K562 (cell line): ENCODE data around the gene ADK. TPM values are rescaled to one million over a fixed set of nuclear protein-coding genes. Genes with fewer than 3 reads are reported as not detected.

Source experiments
- ATAC-seq: fragments of 200-7000 bp; cut with Tn5 transposase; 3 replicates; pipeline ENCODE4 v1.9.1; 2020; ENCODE audit warnings: moderate library complexity
- BruUV-seq: library from RNA; stranded (reverse); fragments of 400-500 nt; replicated peaks from 2 replicates; lab custom pipeline; 2021; lab: Mats Ljungman, UMichigan
- CTCF ChIA-PET: fragments of 300-600 bp; formaldehyde crosslinking; extraction: SDS; loops from one replicate; lab custom pipeline; 2021; ENCODE audit warnings: low intra/inter-chr PET ratio; lab: Yijun Ruan, JAX
- POLR2A ChIA-PET: fragments of 300-600, 350-650 bp; sonication (Branson Sonifier 250); formaldehyde crosslinking; extraction: SDS; loops from one replicate; lab custom pipeline; 2021; ENCODE audit warnings: antibody characterized with exemption, inconsistent platforms; lab: Yijun Ruan, JAX
- DNase-seq, 4 experiments: peaks; one replicate each; pipeline versions ENCODE4 v3.0.0 to v3.0.0-alpha.2; 2011 to 2018; ENCODE audit warnings: low spot score in 3 of 4, mixed read lengths in 3 of 4; ENCODE audit errors: extremely low read depth in 1 of 4
- FAIRE-seq: peaks from 2 replicates; lab custom pipeline; 2011; peaks lifted over from hg19 to GRCh38; lab: Jason Lieb, UNC
- H2AFZ ChIP-seq: 2 replicates; pipeline ENCODE4 v1.6.0; 2011; ENCODE audit warnings: low read depth, low read length, control low read depth, inconsistent platforms
- H3K27ac ChIP-seq: fragments of 200-600 bp; 3 replicates; pipeline ENCODE4 v1.8.0; 2011; ENCODE audit warnings: low read depth, mild to moderate bottlenecking, control low read depth, inconsistent platforms, low read length, moderate library complexity, mixed read lengths; ENCODE audit errors: extremely low read depth
- H3K27me3 ChIP-seq, 2 experiments: fragments of 300-600 bp in 1 of 2; 2 replicates in 1 of 2; 3 replicates in 1 of 2; pipeline versions ENCODE4 v1.6.0 to v1.8.0; 2011; ENCODE audit warnings: inconsistent platforms in 2 of 2, low read length in 2 of 2, mild to moderate bottlenecking in 1 of 2, mixed read lengths in 1 of 2, moderate library complexity in 1 of 2; ENCODE audit not compliant: control insufficient read depth in 2 of 2, insufficient read depth in 2 of 2
- H3K36me3 ChIP-seq: fragments of 300-600 bp; 3 replicates; pipeline ENCODE4 v1.8.0; 2011; ENCODE audit warnings: mild to moderate bottlenecking, low read length, inconsistent platforms; ENCODE audit not compliant: control insufficient read depth, insufficient read depth
- H3K4me1 ChIP-seq, 2 experiments: fragments of 200-600 bp in 1 of 2; replicated peaks in 1 of 2; 2 replicates in 1 of 2; 3 replicates in 1 of 2; pipeline versions ENCODE4 v1.5.1 to v1.8.0; 2011; ENCODE audit warnings: inconsistent platforms in 2 of 2, low read length in 2 of 2, mild to moderate bottlenecking in 1 of 2, mixed read lengths in 1 of 2, moderate library complexity in 1 of 2; ENCODE audit not compliant: control insufficient read depth in 2 of 2, insufficient read depth in 2 of 2
- H3K4me2 ChIP-seq: 2 replicates; pipeline ENCODE4 v1.6.1; 2011; ENCODE audit warnings: low read length, control low read depth, inconsistent platforms, mixed read lengths; ENCODE audit not compliant: insufficient read depth
- H3K4me3 ChIP-seq: fragments of 200-600 bp; sonication (generic), shearing (Covaris generic); 2 replicates; pipeline ENCODE4 v1.5.1; 2016; ENCODE audit warnings: control low read depth, inconsistent platforms
- H3K79me2 ChIP-seq: fragments of 200-600 bp; 3 replicates; pipeline ENCODE4 v1.8.0; 2011; ENCODE audit warnings: low read length, inconsistent platforms; ENCODE audit not compliant: control insufficient read depth, insufficient read depth
- H3K9ac ChIP-seq, 2 experiments: 2 replicates each; pipeline versions ENCODE4 v1.6.0 to v1.6.1; 2011; ENCODE audit warnings: low read depth in 2 of 2, low read length in 2 of 2, control low read depth in 1 of 2, inconsistent platforms in 1 of 2, mild to moderate bottlenecking in 1 of 2, mixed read lengths in 1 of 2; ENCODE audit not compliant: insufficient read depth in 1 of 2
- H3K9me1 ChIP-seq: one replicate; pipeline ENCODE4 v1.6.0; 2011; ENCODE audit warnings: inconsistent platforms, mild to moderate bottlenecking, low read length, moderate library complexity; ENCODE audit not compliant: control insufficient read depth, insufficient read depth
- H3K9me3 ChIP-seq: replicated peaks from 2 replicates; pipeline ENCODE4 v1.5.1; 2011; ENCODE audit warnings: low read depth, low read length, inconsistent platforms; ENCODE audit not compliant: control insufficient read depth, insufficient read depth
- H4K20me1 ChIP-seq: replicated peaks from 2 replicates; pipeline ENCODE4 v1.6.1; 2011; ENCODE audit warnings: low read length, inconsistent platforms, mixed read lengths; ENCODE audit not compliant: control insufficient read depth, insufficient read depth
- ESRRB ChIP-seq: fragments of 250-450 bp; sonication (Bioruptor Pico); IDR thresholded peaks from 2 replicates; pipeline ENCODE4 v1.5.0; 2020; ENCODE audit warnings: mild to moderate bottlenecking, moderate library complexity, borderline replicate concordance
- FOXA1 ChIP-seq: fragments of 450-650 bp; IDR thresholded peaks from 2 replicates; pipeline ENCODE4 v1.6.1; 2016; ENCODE audit warnings: mild to moderate bottlenecking, borderline replicate concordance
- MCM7 ChIP-seq, 2 experiments: fragments of 450-650 bp; IDR thresholded peaks; 2 replicates each; pipeline ENCODE4 v1.6.1; 2016 to 2018
- PCBP2 ChIP-seq: fragments of 200-400 bp; formaldehyde crosslinking; IDR thresholded peaks from 2 replicates; pipeline ENCODE4 v1.6.1; 2018; ENCODE audit warnings: low read length, low read depth, mild to moderate bottlenecking, moderate library complexity; ENCODE audit not compliant: poor library complexity, severe bottlenecking
- SIN3B ChIP-seq: fragments of 450-650 bp; IDR thresholded peaks from 2 replicates; pipeline ENCODE4 v1.6.1; 2017; ENCODE audit warnings: low read depth, mild to moderate bottlenecking, moderate library complexity
- SMARCB1 ChIP-seq: IDR thresholded peaks from 2 replicates; pipeline ENCODE4 v1.6.1; 2011; ENCODE audit warnings: improper control_type of control experiment, low read depth; ENCODE audit not compliant: insufficient read length
- SMC3 ChIP-seq: conservative IDR thresholded peaks from 2 replicates; pipeline ENCODE4 v1.6.1; 2011; ENCODE audit warnings: low read depth, low read length, improper control_type of control experiment; ENCODE audit not compliant: insufficient read depth
- XRCC5 ChIP-seq: fragments of 200-400 bp; formaldehyde crosslinking; IDR thresholded peaks from 2 replicates; pipeline ENCODE4 v1.6.1; 2017; ENCODE audit warnings: low read depth, mild to moderate bottlenecking, low read length
- ZC3H11A ChIP-seq: IDR thresholded peaks from 2 replicates; pipeline ENCODE4 v1.6.1; 2012; ENCODE audit warnings: low read depth, low read length, improper control_type of control experiment
- ZNF444 ChIP-seq: fragments of 250-450 bp; sonication (Bioruptor Pico); IDR thresholded peaks from 2 replicates; pipeline ENCODE4 v1.4.0; 2020; ENCODE audit warnings: mild to moderate bottlenecking, moderate library complexity
- ZNF717 ChIP-seq: fragments of 250-450 bp; sonication (Bioruptor Pico); IDR thresholded peaks from 2 replicates; pipeline ENCODE4 v1.5.0; 2021
- WGBS: fragments of 100-300 bp; shearing (Covaris generic); methylation state at CpG from one replicate; pipeline ENCODE4 v1.1.6; 2016; ENCODE audit warnings: low coverage, mixed read lengths; ENCODE audit not compliant: insufficient coverage; ENCODE audit errors: missing lambda C conversion rate; 5-methylcytosine and 5-hydroxymethylcytosine counted together
- in situ Hi-C: fragments of 300-500 bp; cut with MboI; formaldehyde crosslinking; loops from 4 replicates; pipeline ENCODE4 v1.15.0; 2018; ENCODE audit warnings: inconsistent platforms, mixed read lengths
- intact Hi-C: fragments of 100-400 bp; cut with micrococcal nuclease; formaldehyde crosslinking; loops from 2 replicates; pipeline ENCODE4 v1.14.2; 2022
- polyA plus RNA-seq, 8 experiments: library from polyadenylated mRNA; depleted of rRNA in 4 of 8; stranded (reverse) in 5 of 8; unstranded in 3 of 8; fragments of >200 nt; fragmentation: Nextera tagmentation in 2 of 8; fragmentation: Illumina TruSeq in 1 of 8; extraction: Ambion mirVana in 2 of 8; extraction: Trizol in 1 of 8; gene quantifications; 2 replicates each; pipeline versions ENCODE4 v1.2.1 to v1.2.3, GENCODE V29; 2011 to 2014; ENCODE audit warnings: inconsistent platforms in 1 of 8, missing spikeins in 1 of 8
- total RNA-seq, 7 experiments: library from RNA; depleted of rRNA in 6 of 7; stranded (reverse); fragments of >200 nt in 6 of 7; fragmentation: Illumina TruSeq in 2 of 7; extraction: Trizol in 2 of 7; gene quantifications; 2 replicates each; pipeline versions ENCODE4 v1.2.1 to v1.2.3, GENCODE V29; 2011 to 2021; ENCODE audit warnings: low replicate concordance in 1 of 7
- TF ChIP-seq, protein P1 (sequence below): sonication (generic); formaldehyde crosslinking; IDR thresholded peaks from 2 replicates; pipeline ENCODE4 v1.8.1; 2022; ENCODE audit warnings: missing genetic modification reagents
- TF ChIP-seq, protein P2 (sequence below): fragments of 250-450 bp; sonication (Bioruptor Pico); IDR thresholded peaks from 2 replicates; pipeline ENCODE4 v1.4.0; 2020; ENCODE audit warnings: mild to moderate bottlenecking, moderate library complexity

Gene ADK
- total and polyA plus RNA-seq, 9 of the 15 experiments (the other 6 are each of a cell fraction or from before 2014, with no cell fraction given), result 54.2 to 97.8 (median 73.6) TPM

DNA sequence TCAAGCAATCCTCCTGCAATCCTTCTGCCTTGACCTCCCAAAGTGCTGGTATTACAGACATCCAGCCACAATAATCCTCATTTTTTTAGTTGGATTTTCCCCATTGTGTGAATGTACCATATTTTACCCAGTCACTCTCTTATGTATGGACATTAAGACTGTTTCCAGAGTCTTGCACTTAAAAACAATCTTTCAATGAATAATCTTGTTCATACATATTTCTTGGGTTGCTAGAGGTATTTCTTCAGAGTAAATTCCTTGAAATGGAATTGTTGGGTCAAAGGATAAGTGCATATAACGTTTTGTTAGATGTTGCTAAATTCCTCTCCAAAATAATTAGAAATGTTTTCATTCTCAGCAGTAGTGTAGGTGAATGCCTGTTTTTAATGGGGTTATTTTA, 392.3 kb downstream of the ADK start:
- Histone ChIP-seq H3K9me3 (no peaks in the 10 kb centered on the region), H2AFZ (no peak overlapping the region), H3K4me1 (no peaks in the 10 kb centered on the region), H3K9ac (no peak overlapping the region), H3K4me2 (no peak overlapping the region)
- WGBS, result 21% methylated on average over 1 of the region's 1 CpG
- FAIRE-seq (no peak), DNase-seq (no peak)
- BruUV-seq, result no TSS peak
- intact Hi-C loops, result no loop called here
- TF ChIP-seq SMARCB1 (no peak), ESRRB (CRISPR knock-in tag) (no peak), FOXA1 (no peak), SIN3B (no peak), ZC3H11A (no peak), ZNF444 (no peak), XRCC5 (no peak), SMC3 (no peak), ZNF717 (CRISPR knock-in tag) (no peak), PCBP2 (no peak), MCM7 (IDR thresholded peaks at IDR 0.05) (no peak)
- TF ChIP-seq, protein P1, sequence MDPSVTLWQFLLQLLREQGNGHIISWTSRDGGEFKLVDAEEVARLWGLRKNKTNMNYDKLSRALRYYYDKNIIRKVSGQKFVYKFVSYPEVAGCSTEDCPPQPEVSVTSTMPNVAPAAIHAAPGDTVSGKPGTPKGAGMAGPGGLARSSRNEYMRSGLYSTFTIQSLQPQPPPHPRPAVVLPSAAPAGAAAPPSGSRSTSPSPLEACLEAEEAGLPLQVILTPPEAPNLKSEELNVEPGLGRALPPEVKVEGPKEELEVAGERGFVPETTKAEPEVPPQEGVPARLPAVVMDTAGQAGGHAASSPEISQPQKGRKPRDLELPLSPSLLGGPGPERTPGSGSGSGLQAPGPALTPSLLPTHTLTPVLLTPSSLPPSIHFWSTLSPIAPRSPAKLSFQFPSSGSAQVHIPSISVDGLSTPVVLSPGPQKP (CRISPR knock-in tag), result no peak
- TF ChIP-seq, protein P2, sequence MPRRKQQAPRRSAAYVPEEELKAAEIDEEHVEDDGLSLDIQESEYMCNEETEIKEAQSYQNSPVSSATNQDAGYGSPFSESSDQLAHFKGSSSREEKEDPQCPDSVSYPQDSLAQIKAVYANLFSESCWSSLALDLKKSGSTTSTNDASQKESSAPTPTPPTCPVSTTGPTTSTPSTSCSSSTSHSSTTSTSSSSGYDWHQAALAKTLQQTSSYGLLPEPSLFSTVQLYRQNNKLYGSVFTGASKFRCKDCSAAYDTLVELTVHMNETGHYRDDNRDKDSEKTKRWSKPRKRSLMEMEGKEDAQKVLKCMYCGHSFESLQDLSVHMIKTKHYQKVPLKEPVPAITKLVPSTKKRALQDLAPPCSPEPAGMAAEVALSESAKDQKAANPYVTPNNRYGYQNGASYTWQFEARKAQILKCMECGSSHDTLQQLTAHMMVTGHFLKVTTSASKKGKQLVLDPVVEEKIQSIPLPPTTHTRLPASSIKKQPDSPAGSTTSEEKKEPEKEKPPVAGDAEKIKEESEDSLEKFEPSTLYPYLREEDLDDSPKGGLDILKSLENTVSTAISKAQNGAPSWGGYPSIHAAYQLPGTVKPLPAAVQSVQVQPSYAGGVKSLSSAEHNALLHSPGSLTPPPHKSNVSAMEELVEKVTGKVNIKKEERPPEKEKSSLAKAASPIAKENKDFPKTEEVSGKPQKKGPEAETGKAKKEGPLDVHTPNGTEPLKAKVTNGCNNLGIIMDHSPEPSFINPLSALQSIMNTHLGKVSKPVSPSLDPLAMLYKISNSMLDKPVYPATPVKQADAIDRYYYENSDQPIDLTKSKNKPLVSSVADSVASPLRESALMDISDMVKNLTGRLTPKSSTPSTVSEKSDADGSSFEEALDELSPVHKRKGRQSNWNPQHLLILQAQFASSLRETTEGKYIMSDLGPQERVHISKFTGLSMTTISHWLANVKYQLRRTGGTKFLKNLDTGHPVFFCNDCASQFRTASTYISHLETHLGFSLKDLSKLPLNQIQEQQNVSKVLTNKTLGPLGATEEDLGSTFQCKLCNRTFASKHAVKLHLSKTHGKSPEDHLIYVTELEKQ, result no peak
- TF ChIP-seq, all 486 proteins: peak for 0
- no peaks in the 10 kb centered on the region for H3K27me3 ChIP-seq
- no peaks in the 10 kb centered on the region for H3K79me2 ChIP-seq
- no peaks in the 10 kb centered on the region for H4K20me1 ChIP-seq
- in situ Hi-C loops, result no loop called here
- ATAC-seq, result no peak
- no peaks in the 10 kb centered on the region for H3K36me3 ChIP-seq
- no peak overlapping the region for H3K4me3 ChIP-seq
- ChIA-PET POLR2A (no interaction called here), CTCF (no interaction called here)
- no peaks in the 10 kb centered on the region for H3K9me1 ChIP-seq
- no peak overlapping the region for H3K27ac ChIP-seq
